Stimulated activated naive CD4-positive, alpha-beta T cell (primary cell): ENCODE results near the gene AVPR1B.

Experiments
- DNase-seq, 6 experiments: peaks; one replicate each; lab custom pipeline; 2025; lab: John Stamatoyannopoulos, UW

AVPR1B gene, protein sequence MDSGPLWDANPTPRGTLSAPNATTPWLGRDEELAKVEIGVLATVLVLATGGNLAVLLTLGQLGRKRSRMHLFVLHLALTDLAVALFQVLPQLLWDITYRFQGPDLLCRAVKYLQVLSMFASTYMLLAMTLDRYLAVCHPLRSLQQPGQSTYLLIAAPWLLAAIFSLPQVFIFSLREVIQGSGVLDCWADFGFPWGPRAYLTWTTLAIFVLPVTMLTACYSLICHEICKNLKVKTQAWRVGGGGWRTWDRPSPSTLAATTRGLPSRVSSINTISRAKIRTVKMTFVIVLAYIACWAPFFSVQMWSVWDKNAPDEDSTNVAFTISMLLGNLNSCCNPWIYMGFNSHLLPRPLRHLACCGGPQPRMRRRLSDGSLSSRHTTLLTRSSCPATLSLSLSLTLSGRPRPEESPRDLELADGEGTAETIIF

DNA sequence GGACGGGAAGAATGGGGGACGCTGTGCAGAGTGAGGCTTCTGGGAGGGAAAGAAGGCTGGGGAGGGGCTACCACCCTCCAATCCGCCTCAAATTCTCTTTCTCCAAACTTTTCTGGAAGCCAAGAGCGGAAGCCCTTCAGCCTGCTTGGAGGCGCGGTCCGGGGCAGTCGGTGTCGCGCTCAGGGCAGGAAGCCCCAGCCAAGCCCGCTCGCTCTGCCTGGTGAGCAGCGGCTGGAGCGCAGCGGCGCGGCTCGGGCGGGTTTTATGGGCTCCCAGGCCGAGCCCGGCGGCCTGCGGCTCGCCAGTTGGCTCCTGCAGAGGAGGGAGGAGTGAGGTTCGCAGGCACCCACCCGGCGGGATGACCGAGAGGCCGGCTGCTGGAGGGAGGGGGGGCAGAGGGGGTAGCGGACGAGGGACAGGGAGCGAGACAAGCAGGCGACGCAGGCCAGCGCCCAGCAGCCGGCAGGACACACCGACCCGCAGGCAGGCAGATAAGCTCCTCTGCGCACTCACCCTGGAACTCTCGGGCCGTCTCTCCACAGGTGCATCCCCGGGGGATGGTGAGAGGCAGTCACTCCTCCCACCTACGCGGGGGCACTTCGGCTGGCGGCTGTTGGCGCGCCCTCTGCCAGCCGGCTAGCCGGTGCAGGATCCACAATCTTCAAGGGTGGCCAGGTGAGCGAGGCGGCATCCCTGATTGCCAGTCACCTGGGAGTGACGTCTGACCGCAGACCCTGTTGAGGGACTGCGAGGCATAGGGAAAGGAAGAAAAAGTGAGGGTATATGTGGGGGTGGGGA is at the start of gene AVPR1B:
TSS of gene AVPR1B (minus strand) at position 238 of the 798 bp plus-strand sequence. CDS start 498 bp downstream, outside the sequence.
- DNase-seq: no peak

DNA sequence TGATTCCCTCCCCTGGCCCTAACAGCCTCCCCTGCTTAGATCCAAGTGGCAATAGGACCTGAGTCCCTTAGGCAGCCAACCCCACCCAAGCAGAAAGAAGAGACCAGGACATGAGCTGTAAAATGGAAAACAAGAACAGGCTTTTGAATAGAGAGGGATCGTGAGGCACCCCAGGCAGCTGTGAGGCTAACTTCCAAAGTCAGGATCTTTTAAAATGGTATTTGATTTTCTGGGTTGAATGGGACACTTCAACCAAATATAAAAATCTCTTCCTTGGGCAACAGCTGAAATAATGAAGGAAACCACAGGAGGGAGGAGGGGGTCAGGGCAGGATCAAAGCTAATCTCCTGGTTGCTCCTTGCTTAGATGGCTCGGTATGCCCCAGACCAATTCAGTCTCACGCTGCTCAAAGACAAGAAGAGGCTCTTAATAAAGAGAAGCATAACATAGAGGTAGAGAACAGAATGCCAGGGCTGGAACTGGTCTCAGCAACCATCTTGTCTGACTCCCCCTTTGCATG is 28.6 kb upstream of the AVPR1B start:
- no peak for DNase-seq

DNA sequence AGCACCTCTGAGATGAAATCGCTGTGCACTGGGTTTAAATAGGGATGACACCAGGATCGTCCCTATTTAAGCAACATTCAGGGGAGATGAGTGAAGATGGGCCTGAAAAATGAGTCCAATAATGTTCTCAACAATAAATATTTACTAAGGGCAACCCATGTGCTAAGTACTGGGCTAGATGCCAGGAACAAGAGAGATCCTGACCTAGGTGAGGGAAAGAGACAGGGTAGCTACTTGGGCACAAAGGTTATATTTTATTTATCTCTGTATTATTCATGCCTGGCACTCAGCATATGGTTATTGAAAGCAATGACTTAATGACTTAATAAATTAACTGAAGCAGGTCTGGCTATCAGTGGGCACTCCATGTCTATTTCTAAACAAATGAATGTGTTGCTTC is 27.4 kb upstream of the AVPR1B start:
- DNase-seq: no peak

DNA sequence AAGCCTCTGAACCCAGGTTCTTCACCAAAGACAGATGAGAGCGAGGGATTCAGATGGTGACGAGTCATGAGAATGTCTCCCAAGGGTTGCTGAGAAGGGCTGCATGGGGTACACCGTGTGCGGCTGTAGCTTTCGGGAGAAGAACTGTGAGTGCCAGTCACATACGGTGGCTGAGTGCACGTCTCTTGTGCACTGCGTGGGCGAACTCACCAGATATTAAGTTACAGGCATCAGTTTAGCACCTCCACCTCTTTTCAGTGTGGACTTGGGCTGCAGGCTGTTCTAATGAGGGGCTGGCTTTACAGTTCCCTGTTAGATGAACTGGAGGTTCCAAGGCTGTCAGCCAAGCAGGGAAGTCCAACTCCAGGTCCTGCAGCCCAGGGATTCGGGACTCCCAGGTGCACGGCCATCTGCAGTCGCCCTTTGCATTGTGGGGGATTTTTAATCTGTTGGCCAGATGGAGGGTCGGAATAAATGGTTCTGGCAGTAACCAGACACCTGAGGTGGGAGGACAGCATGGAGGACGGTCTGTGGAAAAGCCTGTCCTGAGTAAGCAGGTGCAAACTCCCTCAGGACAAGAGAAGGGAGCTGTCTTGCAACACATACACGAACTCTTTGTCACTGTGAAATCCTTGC is 26.5 kb upstream of the AVPR1B start:
- DNase-seq: no peak

DNA sequence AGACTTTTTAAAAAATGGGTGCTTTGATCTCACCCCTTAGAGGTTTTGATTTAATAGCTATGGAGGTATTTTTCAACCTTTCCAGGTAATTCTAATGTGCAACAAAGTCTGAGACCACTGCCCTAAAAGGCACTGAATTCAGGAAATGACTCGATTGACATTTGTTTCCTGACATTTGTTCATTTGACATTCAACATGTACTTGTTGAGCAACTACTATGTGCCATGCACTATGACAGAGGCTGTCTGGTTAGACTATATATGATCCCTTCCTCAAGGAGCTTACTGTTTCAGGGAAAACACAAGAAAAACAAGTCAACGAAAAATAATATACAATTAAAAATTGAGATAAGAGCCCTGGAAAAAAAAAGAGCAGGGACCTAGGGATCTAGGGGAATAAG is 25.6 kb upstream of the AVPR1B start:
- DNase-seq: no peak

DNA sequence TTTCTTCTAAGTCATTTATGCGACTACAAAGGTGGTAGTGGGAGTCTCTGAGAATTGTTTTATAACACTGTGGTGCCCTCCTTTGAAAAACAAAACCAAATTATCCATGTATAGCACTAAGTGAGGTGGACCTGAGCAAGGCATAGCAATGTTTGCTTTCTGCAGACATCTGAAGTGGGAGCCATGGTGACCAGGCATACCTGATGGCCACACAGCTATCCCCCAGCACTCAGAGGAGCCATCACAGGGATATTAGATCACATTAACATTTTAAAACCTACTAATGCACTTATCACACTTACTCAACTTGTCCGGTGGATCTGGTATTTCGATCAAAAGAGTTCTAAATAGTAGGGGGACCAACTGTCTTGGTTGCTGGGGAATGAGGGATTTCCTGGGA is 24.8 kb upstream of the AVPR1B start:
- DNase-seq: no peak

DNA sequence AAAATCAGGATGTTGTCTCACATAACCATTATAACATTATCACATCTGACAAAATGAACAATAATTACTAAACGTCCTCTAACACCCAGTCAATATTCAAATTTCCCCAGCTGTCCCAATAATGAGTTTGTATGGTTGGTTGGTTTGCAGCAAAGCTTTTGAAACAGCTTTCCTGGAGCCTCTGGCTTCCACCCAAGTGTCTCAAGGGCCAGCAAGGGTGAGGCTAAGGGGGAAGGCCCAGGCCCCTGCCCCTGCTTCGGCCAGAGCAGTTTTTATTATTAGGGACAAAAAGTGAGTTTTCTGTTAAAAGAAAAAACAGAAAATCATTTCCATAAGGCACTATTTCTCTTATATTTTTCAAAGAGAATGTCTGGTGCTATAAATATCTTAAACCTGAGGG is 19.1 kb upstream of the AVPR1B start:
- DNase-seq: no peak

DNA sequence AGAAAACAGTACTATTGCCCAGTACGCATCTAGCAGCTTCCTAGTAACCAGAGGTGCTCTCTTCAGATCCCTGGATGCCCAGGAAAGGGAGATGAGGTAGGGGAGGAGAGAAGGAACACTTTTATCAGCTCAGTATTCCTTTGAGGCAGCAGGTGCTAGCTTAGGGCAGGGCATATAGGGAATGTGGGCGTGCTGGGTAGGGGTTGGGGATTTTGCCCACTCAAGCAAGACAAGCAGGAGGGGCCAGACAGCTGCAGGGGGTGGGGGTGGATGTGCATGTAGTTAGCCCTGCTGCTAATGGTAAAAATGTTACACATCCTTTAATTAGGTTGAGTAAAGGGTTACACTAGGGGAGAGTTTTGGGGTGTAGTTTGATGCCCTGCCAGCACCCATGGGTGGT is 18.1 kb upstream of the AVPR1B start:
- DNase-seq: no peak

DNA sequence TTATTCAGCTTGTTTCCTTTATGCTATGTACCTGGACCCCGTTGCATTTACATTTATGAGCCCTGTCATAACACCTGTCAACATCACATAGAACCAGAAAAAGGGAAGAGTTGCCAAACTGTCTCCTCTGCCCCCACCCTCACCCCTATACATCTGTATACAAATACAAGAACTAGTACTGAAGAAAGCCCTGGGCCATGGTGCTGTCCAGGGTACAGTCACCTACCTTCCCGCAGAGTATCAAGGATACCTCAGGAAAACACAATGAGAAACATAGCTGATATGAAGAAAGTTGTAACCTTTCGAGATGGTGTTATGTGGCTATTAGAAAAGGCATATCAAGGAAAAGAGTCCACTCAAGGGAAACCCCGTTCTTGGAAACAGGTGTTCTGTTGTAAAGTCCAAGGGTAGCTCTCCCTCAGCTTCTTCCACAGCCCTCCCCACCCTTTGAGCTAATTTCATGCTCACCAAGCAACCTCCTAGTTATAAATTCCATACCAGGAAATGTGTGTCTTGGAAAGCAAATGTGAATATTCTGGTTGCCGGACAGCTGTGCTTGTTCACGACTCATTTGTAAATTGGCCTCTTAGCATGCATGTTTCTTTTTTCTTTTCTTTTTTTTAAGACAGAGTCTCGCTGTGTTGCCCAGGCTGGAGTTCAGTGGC is 16.7 kb upstream of the AVPR1B start:
- no peak for DNase-seq

DNA sequence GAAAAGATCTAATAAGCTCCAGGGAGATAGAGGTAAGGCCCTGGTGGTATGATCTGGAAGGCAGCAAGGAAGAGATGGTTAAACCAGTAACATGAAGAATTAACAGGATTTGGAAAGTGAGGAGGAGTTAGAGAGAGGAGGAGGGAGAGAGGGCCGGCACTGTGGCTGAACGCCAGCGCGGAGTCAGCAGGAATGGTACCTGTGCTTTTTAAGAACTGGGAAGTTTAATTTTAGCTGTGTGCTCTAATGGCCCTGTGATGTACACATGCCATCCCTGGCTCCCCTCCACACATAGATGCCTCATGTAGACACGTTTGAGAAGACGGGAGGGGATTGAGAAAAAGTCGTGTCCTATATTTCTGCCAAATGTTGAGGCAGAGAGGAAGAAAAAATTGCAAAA is 13.8 kb upstream of the AVPR1B start:
- DNase-seq: no peak

DNA sequence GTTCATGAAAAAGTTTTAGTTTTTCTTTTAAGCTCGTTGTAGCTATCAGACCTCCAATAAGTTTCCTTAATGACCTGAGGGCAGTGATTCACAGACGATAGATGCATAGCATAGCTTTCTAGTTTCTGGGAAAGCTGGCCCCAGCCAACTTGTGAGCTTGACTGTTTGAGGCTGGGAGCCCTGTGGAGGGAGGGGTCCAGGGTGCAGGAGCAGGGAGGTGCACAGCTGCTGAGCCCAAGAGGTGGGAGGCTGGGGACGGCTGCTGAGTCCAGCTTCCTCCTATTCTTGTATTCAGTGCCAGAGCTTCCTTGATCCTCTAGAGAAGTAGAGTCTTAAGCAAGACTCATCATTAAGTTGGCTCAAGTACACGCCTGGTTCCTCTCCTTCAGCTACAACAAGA is 11.0 kb upstream of the AVPR1B start:
- DNase-seq: no peak

DNA sequence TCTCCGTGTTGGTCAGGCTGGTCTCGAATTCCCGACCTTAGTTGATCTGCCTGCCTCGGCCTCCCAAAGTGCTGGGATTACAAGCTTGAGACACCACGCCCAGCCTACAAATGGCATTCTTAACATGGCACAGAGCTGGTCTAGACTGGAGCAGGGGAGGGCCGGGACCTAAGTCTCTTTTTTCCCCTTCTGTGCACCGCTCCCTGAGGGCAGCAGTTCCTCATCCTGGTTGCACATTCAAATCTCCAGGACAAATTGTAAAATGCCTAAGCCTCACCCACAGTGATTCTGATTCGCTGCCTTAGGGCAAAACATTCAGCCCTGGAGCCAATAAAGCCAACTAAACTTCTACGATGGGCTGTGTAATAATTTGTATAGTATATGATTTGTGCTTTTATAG is 10.1 kb upstream of the AVPR1B start:
- DNase-seq: no peak

DNA sequence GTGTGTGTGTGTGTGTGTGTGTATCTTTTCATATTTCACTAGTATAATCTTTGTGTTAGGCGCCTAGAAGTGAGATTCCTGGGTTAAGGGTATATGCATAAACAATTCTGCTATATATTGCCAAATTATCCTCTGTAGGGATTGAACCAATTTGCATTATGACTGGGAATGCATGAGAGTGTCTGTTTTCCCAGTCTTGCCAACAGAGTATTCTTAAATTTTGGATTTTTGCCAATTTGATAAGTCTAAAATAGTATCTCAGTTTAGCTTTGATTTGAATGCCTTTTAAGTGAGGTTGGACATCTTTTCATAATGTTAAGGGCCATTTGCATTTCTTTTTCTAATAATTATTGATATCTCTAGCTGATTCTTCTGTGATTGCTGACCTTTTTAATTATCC is 8.2 kb upstream of the AVPR1B start:
- no peak for DNase-seq

DNA sequence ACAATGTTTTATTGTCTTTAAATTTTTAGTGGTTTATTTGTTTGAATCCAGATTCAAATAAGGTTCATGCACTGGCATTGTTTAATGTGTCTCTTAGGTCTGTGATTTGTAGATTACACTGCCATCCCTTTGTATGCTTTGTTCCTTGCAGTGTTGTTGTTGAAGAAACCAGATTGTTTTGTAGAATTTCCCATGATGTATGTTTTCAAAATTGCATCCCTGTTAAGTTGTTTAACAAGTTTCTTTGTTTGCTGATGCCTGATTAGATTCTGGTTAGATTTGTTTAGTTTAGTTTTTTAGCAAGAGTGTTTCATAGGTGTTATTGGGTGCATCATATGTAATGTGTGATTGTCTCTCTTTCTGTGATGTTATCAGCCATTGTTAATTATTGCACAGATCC is 5.5 kb upstream of the AVPR1B start:
- DNase-seq: no peak

DNA sequence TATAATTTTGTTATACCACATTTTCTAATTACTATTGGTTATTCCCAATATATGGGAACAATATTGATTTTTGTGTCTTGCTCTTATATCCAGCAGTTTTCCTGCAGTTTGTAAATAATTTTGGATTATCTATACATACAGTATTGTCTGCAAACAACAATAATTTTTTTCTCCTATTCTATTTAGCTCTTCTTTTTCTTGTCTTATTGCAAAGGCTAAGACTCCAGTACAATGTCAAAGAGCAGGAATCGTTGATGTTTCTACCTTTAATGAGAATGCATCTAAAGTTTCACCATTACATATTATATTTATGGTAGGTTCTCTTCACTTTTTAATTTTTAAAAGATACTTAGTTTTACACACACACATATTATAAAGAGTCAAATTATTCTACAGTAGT is 4.1 kb upstream of the AVPR1B start:
- DNase-seq: no peak

DNA sequence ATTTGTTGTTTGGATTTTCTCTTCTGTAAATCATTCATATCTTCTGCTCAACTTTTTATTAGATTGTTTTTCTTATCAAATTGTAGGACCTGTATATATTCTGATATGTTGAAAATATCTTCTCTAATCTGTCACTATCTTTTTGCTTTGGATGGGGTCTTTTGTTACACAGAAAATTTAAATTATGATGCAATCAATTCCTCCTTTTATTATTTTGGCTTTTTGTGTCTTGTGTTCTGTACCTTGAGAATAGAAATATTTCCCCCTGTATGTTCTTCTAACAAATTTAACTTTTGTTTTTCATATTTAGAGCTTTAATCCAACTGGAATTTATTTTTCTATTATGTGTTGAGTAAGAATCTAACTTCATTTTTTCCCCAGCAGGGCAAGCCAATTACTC is 3.2 kb upstream of the AVPR1B start:
- DNase-seq: no peak

DNA sequence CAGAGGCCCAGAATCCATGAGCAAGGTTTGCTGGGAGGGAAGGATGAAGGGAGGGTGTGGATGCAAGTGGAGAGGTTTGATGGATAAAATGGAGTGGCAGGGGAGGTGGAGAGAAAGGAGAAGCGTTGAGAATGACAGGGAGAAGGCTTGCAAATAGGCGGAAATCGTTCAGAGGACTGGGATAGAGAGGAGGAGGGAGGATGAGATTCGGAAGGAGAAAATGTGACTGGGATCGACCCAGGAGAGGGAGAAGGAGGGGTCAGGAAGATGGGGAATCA is 376 bp downstream of the AVPR1B start:
- no peak for DNase-seq

DNA sequence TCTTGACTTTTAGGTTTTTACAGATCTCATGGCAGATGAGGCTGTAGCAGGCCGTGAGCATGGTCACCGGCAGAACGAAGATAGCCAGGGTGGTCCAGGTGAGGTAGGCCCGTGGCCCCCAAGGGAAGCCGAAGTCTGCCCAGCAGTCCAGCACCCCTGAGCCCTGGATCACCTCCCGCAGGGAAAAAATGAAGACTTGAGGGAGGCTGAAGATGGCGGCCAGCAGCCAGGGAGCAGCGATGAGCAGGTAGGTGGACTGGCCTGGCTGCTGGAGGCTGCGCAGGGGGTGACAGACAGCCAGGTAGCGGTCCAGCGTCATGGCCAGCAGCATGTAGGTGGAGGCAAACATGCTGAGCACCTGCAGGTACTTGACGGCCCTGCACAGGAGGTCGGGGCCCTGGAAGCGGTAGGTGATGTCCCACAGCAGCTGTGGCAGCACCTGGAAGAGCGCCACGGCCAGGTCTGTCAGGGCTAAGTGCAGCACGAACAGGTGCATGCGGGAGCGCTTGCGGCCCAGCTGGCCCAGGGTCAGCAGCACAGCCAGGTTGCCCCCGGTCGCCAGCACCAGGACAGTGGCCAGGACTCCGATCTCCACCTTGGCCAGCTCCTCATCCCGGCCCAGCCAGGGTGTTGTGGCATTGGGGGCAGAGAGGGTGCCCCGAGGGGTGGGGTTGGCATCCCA is 856 bp downstream of the AVPR1B start:
- no peak for DNase-seq

DNA sequence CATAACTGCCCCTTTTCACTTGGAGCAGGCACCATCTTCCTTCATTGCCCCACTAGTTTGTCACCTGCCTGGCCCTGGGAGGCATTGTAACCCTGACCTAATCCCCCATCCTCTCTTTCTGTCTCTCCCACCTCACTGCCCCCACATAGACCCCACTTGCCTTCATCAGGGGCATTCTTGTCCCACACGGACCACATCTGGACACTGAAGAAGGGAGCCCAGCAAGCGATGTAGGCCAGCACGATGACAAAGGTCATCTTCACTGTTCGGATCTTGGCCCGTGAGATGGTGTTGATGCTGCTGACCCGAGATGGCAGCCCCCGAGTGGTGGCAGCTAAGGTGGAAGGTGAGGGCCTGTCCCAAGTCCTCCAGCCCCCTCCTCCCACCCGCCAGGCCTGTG is 1.4 kb downstream of the AVPR1B start:
- no peak for DNase-seq

DNA sequence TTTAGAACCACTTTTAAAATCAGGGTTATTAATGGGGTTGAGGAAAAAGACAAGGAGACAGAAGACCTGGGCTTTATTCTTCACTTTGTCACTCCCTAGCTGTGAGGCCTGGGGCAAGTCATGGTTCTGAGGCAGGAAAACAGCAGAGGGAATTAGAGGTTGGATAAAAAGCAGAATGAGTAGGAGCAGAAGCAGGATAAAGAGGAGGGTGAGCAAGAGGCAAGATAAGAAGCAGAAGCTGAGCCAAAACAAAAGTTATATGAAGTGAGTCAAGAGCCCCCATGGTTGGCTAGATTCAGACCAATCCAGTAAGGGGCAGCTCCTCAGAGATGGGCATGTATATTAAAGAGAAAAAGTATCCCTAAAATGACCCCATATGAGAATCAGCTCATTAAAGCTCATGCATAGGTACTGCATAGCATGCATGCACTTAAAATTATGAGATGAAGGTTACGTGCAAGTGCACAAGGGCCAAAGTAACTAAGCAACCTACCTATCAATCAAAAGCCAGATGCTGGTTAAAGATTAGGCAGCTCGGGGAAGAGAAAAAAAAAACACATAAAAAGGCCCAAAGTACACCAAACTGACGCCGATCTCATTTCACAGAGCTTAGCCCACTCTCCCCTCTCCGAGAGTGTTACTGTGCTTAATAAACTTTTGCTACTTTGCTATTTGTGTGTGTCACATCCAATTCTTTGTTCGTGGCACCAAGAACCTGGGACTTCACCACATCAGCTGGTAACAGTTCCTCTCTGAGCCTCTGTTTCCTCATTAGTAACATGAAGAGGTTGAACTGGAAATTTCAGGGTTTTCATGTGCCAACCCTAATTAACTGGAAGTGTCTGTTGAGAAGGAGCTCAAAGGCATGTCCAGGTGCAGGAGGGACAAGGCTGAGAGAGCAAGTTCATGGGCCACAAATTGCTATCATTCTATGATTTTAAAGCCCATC is 2.2 kb downstream of the AVPR1B start:
- DNase-seq: no peak
